Type B pancreatic cell (in vitro differentiated cells): ENCODE data around the gene CDKL2. TPM values are rescaled to one million over a fixed set of nuclear protein-coding genes. Genes with fewer than 3 reads are reported as not detected.

ENCODE experiments used
- DNase-seq: peaks from one replicate; pipeline ENCODE4 v3.0.0; 2021; ENCODE audit warnings: mixed read lengths; ENCODE audit not compliant: unreplicated experiment; ENCODE audit errors: extremely low spot score
- H3K27ac Mint-ChIP-seq: 2 replicates; pipeline ENCODE4 v1.8.0; 2021; ENCODE audit warnings: mild to moderate bottlenecking, mixed read lengths
- H3K27me3 Mint-ChIP-seq: 2 replicates; pipeline ENCODE4 v1.8.0; 2021; ENCODE audit warnings: mixed read lengths
- H3K36me3 Mint-ChIP-seq: 2 replicates; pipeline ENCODE4 v1.8.0; 2021; ENCODE audit warnings: mixed read lengths
- H3K4me1 Mint-ChIP-seq: one replicate; pipeline ENCODE4 v1.8.0; 2021; ENCODE audit warnings: mixed read lengths; ENCODE audit not compliant: unreplicated experiment
- H3K4me3 Mint-ChIP-seq: 2 replicates; pipeline ENCODE4 v1.8.0; 2021; ENCODE audit warnings: mild to moderate bottlenecking, mixed read lengths
- H3K9me3 Mint-ChIP-seq: 2 replicates; pipeline ENCODE4 v1.8.0; 2021; ENCODE audit warnings: mixed read lengths
- CTCF ChIP-seq: fragments of 200-600 bp; sonication (generic); conservative IDR thresholded peaks from 2 replicates; pipeline ENCODE4 v1.5.0; 2021; ENCODE audit warnings: antibody characterized with exemption, mild to moderate bottlenecking
- total RNA-seq: library from RNA; stranded (reverse); gene quantifications from 2 replicates; pipeline ENCODE4 v1.2.1, GENCODE V29; 2021; ENCODE audit warnings: low replicate concordance

Gene CDKL2
- total RNA-seq, 1 donor from 2014 or later, result 2.6 TPM

DNA sequence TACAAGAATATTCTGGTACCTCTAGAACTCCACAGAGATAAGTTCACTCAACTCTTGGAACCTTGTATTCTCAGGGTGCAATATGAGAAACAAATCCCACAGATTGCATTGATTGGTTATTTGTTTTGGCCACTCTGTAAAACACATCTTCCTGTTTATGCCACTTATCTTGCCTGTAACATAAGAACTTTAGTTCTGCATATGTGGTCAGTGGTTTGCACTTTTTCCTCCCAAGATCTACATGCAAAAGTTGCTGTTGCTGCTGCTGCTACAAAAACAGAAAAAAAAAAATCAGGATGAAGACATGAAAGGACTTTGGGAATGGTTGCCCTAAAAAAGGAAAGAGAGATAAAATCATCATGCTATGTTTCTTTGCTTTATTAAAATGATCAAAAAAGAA, 64.8 kb downstream of the CDKL2 start:
- DNase-seq, result no peak
- Mint-ChIP-seq H3K27ac (no peak overlapping the region), H3K4me1 (peaks cover 5% of the 10 kb centered on the region), H3K27me3 (peaks cover 3% of the 10 kb centered on the region), H3K9me3 (peaks cover 6% of the 10 kb centered on the region), H3K4me3 (no peak overlapping the region), H3K36me3 (no peaks in the 10 kb centered on the region)
- no peak for TF ChIP-seq CTCF

DNA sequence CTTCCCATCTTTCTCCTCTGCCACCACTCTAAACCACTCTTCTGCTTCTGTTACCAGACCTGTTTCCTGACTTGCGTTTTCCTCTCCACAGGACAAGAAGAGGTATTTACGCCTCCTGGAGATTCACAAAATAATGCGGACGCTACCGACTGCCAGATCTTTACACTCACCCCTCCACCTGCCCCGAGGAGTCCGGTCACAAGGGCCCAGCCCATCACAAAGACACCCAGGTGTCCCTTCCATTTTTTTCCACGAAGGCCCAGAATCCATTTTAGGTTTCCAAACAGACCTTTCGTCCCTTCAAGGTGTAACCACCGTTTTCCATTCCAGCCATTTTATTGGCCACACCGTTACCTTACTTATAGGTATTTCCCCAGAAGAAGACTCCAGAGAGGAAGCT, 66.3 kb downstream of the CDKL2 start:
- H3K27me3 Mint-ChIP-seq, result peaks cover 3% of the 10 kb centered on the region
- no peak for TF ChIP-seq CTCF
- no peak for DNase-seq
- peaks cover 6% of the 10 kb centered on the region for H3K9me3 Mint-ChIP-seq
- H3K4me3 Mint-ChIP-seq, result no peak overlapping the region
- no peak overlapping the region for H3K27ac Mint-ChIP-seq
- no peaks in the 10 kb centered on the region for H3K36me3 Mint-ChIP-seq
- peaks cover 16% of the 10 kb centered on the region for H3K4me1 Mint-ChIP-seq

DNA sequence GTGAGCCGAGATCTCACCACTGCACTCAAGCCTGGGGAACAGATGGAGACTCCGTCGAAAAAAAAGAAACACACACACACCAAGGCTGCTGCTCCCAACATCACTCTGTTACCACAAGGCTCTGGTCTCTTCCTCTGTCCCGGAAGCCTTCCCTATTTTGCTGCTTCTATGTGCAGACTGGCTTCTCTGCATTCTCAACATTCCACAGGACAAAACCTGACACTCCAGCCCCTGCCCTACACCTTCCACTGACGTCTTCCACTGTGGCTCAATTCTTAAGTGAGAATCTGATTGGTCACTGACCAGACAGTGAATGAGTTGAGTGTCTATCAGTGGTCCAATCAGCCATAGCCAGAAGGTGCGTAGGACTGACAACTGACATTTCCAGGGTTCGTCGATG, 68.5 kb downstream of the CDKL2 start:
- H3K27me3 Mint-ChIP-seq, result peaks cover 3% of the 10 kb centered on the region
- no peak for TF ChIP-seq CTCF

DNA sequence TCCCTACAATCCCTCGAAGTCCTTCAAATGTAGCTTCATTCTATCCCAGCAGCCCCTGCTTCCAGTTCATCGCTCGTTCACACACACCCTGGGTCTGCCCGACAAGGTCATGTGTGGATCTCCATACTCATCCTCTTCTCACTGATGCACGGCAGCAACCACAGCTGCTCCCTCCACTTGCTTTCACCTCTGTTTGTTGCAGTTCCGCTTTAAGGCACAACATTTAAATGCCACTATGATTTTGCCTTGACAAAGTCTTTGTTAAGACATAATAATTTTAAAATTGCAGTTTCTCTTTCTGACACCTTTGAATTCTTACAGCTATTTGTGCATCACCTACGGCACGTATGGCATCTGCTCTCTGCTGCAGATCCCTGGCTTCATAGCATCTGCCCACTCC, 72.6 kb downstream of the CDKL2 start:
- no peak for DNase-seq
- no peak overlapping the region for H3K27ac Mint-ChIP-seq
- no peak for TF ChIP-seq CTCF
- H3K4me1 Mint-ChIP-seq, result peaks cover 24% of the 10 kb centered on the region
- H3K9me3 Mint-ChIP-seq, result peaks cover 6% of the 10 kb centered on the region
- no peaks in the 10 kb centered on the region for H3K36me3 Mint-ChIP-seq
- H3K27me3 Mint-ChIP-seq, result peaks cover 3% of the 10 kb centered on the region
- H3K4me3 Mint-ChIP-seq, result no peak overlapping the region

More for the DNA sequence above, 68.5 kb downstream of the CDKL2 start:
- peaks cover 6% of the 10 kb centered on the region for H3K9me3 Mint-ChIP-seq
- H3K4me3 Mint-ChIP-seq, result peak overlapping the region; percentile 71
- peaks cover 21% of the 10 kb centered on the region for H3K4me1 Mint-ChIP-seq
- no peak for DNase-seq
- H3K36me3 Mint-ChIP-seq, result no peaks in the 10 kb centered on the region
- peak overlapping the region; percentile 91 for H3K27ac Mint-ChIP-seq

GRCh38 chr4:75555294-75556164, 74.8 kb downstream of the CDKL2 start, which contains the start of gene ODAPH:
Gene ODAPH, plus strand, starts transcription at chr4:75556066. Its CDS starts 17 bp downstream, at chr4:75556083.
- DNase-seq, result no peak
- Mint-ChIP-seq H3K36me3 (no peaks in the 10 kb centered on the region), H3K4me3 (no peak within 1 kb of the TSS), H3K4me1 (peaks cover 20% of the 10 kb centered on the region), H3K27ac (no peak within 1 kb of the TSS), H3K9me3 (no peaks in the 10 kb centered on the region), H3K27me3 (no peaks in the 10 kb centered on the region)
- peak; percentile 43 for TF ChIP-seq CTCF
